T-helper 1 cell treated with Interleukin-12 subunit alpha and Interleukin-12 subunit beta and Interleukin-4 antibody, amounts not matched to agents 30 μg/mL and 1 μg/mL, for 36 hours (primary cell): ENCODE results near the gene OR5AU1.

Source experiments
- H3K27ac Mint-ChIP-seq: one replicate; pipeline ENCODE4 v1.8.0; 2021; ENCODE audit warnings: mild to moderate bottlenecking, mixed read lengths
- H3K27me3 Mint-ChIP-seq: one replicate; pipeline ENCODE4 v1.8.0; 2021; ENCODE audit warnings: low read depth, mixed read lengths
- H3K36me3 Mint-ChIP-seq: one replicate; pipeline ENCODE4 v1.8.0; 2021; ENCODE audit warnings: low read depth, mixed read lengths
- H3K4me1 Mint-ChIP-seq: one replicate; pipeline ENCODE4 v1.8.0; 2021; ENCODE audit warnings: low read depth, mixed read lengths
- H3K4me3 Mint-ChIP-seq: one replicate; pipeline ENCODE4 v1.8.0; 2021; ENCODE audit warnings: mild to moderate bottlenecking, moderate library complexity, mixed read lengths
- H3K9me3 Mint-ChIP-seq: one replicate; pipeline ENCODE4 v1.8.0; 2021; ENCODE audit warnings: mixed read lengths

The OR5AU1 gene

GRCh38 chr14:21155963-21156362 lies at the start of gene OR5AU1:
OR5AU1 (minus strand) TSS chr14:21156063; CDS start chr14:21155872, 191 bp downstream.
- no peaks in the 10 kb centered on the region for H3K9me3 Mint-ChIP-seq
- H3K4me1 Mint-ChIP-seq: no peaks in the 10 kb centered on the region
- H3K27me3 Mint-ChIP-seq: peaks cover 15% of the 10 kb centered on the region
- H3K27ac Mint-ChIP-seq: no peak within 1 kb of the TSS
- no peak within 1 kb of the TSS for H3K4me3 Mint-ChIP-seq
- H3K36me3 Mint-ChIP-seq: no peaks in the 10 kb centered on the region

DNA sequence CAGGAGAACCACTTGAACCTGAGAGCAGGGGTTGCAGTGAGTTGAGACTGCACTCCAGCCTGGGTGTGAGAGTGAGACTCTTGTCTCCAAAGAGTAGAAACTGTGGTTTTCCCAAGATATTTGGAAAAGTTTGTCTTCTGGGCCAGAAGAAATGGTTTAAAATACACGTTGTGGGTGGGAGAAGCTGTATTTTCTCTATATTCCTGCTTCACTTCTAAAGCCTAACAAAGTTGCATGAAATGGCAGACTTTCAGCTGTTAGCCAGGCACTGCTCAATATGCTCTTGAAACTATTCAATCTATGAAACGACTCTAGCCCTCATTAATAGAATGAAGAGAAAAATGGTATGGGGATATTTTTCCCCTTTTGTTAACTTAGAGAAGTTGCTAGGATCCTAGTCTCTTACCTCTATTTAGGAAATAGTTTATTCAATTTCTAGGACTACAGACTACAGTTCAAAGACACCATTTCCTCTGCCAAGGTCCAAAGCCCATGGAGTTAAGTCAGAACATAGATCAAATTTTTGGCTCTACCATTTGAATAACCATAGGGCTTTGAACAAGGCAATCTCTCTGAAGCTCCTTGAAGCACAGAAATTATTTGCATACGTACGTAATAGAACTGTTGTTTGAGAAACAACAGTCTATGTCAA lies 49.3 kb upstream of the OR5AU1 start:
- Mint-ChIP-seq H3K4me3 (no peak overlapping the region), H3K9me3 (no peaks in the 10 kb centered on the region), H3K36me3 (peaks cover 58% of the 10 kb centered on the region), H3K4me1 (peaks cover 12% of the 10 kb centered on the region), H3K27me3 (no peaks in the 10 kb centered on the region), H3K27ac (no peak overlapping the region)

- peaks cover 50% of the 10 kb centered on the region for H3K36me3 Mint-ChIP-seq
- H3K9me3 Mint-ChIP-seq: no peaks in the 10 kb centered on the region
- H3K27me3 Mint-ChIP-seq: no peaks in the 10 kb centered on the region
- H3K27ac Mint-ChIP-seq: peak overlapping the region; percentile 10
- no peak overlapping the region for H3K4me3 Mint-ChIP-seq
- peaks cover 12% of the 10 kb centered on the region for H3K4me1 Mint-ChIP-seq
These were observed 48.5 kb upstream of the OR5AU1 start for GRCh38 chr14:21204167-21205025.

GRCh38 chr14:21203470-21204166 lies 47.8 kb upstream of the OR5AU1 start:
- Mint-ChIP-seq H3K4me3 (no peak overlapping the region), H3K9me3 (no peaks in the 10 kb centered on the region), H3K36me3 (peaks cover 47% of the 10 kb centered on the region), H3K27me3 (no peaks in the 10 kb centered on the region), H3K4me1 (peaks cover 12% of the 10 kb centered on the region), H3K27ac (no peak overlapping the region)

- Mint-ChIP-seq H3K4me1 (peaks cover 7% of the 10 kb centered on the region), H3K36me3 (peaks cover 37% of the 10 kb centered on the region)
These were observed 46.8 kb upstream of the OR5AU1 start for GRCh38 chr14:21202463-21203358.

GRCh38 chr14:21201732-21202462 lies 46.0 kb upstream of the OR5AU1 start:
- Mint-ChIP-seq H3K4me1 (peaks cover 7% of the 10 kb centered on the region), H3K36me3 (peaks cover 32% of the 10 kb centered on the region), H3K9me3 (no peaks in the 10 kb centered on the region), H3K27me3 (no peaks in the 10 kb centered on the region), H3K4me3 (no peak overlapping the region), H3K27ac (no peak overlapping the region)

More at GRCh38 chr14:21202463-21203358, 46.8 kb upstream of the OR5AU1 start:
- no peak overlapping the region for H3K4me3 Mint-ChIP-seq
- H3K27ac Mint-ChIP-seq: no peak overlapping the region
- H3K9me3 Mint-ChIP-seq: no peaks in the 10 kb centered on the region
- H3K27me3 Mint-ChIP-seq: no peaks in the 10 kb centered on the region

DNA sequence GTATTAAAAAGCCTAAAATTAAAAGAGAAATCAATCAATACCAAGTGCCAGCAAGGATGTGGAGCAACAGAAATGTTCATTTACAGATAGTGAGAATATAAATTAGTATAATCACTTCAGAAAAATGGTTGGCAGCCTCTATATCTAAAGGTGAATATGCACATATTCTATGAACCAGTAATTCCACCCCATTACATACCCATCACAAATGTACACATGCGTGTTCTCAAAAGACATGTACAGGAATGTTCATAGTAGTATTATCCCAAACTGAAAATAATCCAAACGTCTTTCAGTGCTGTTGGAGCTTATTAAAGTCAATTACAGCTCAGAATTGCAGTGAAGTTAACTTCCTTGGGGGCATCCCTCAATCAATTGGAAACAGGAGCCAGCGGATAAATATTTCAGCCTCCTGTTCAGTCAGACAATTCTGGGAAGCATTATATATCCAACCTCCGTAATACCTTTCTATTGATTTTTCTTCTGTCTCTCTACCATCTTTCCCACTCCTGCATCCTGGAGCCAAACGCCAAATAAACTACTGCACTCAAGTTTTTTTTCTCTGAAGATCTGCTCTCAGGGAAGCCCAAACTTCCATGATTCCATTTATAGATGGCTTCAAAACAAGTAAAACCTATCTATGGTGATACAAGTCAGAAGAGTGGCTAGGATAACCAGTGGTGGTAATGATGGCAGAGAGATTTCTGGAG lies 45.0 kb upstream of the OR5AU1 start:
- H3K4me3 Mint-ChIP-seq: no peak overlapping the region

DNA sequence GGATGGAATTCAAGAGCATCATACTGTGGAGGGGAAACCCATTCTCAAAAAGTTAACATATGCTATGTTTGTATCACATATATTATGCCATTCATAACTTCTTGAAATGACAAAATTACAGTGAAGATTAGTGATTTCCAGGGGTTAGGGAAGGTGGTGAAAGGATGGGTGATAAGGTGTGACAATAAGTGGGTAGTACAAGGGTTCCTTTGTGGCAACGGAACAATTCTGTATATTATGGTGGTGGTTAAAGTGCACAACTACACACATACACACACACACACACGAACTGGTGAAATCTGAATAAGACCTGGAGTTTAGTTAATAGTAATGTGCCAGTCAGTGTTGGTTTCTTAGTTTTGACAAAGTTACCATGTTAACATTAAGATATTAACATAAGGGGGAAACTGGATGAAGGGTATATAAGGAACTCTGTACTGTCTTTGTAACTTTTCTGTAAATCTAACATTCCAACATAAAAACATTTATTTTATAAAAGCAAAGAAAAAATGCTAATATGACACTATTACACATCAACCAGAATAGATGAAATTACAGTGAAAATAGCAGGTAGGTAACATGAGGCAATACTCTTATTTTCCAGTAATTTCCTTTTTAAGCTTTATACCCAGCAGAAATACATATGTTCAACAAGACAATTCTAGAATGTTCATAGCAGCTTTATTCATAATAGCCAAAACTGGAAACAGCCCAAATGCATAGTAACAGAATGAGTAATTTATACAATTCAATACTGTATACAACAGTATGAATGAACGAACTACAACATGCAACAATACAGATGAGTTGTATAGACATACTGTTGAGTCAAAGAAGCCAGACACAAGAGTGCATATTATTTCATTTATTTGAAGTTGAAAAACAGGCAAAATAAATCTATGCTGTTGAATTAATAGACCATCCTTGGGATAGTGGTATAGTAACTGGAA lies 44.0 kb upstream of the OR5AU1 start:
- H3K27ac Mint-ChIP-seq: no peak overlapping the region
- H3K27me3 Mint-ChIP-seq: peaks cover 10% of the 10 kb centered on the region
- H3K9me3 Mint-ChIP-seq: no peaks in the 10 kb centered on the region
- H3K36me3 Mint-ChIP-seq: peaks cover 21% of the 10 kb centered on the region
- H3K4me1 Mint-ChIP-seq: peaks cover 4% of the 10 kb centered on the region
- H3K4me3 Mint-ChIP-seq: no peak overlapping the region

More for the DNA sequence above, 45.0 kb upstream of the OR5AU1 start:
- no peaks in the 10 kb centered on the region for H3K9me3 Mint-ChIP-seq
- no peak overlapping the region for H3K27ac Mint-ChIP-seq
- H3K27me3 Mint-ChIP-seq: peaks cover 1% of the 10 kb centered on the region
- peaks cover 4% of the 10 kb centered on the region for H3K4me1 Mint-ChIP-seq
- peaks cover 24% of the 10 kb centered on the region for H3K36me3 Mint-ChIP-seq

- Mint-ChIP-seq H3K4me3 (no peak overlapping the region), H3K4me1 (peaks cover 3% of the 10 kb centered on the region), H3K27me3 (peaks cover 25% of the 10 kb centered on the region), H3K27ac (no peak overlapping the region), H3K36me3 (peaks cover 7% of the 10 kb centered on the region), H3K9me3 (no peaks in the 10 kb centered on the region)
These were observed 41.7 kb upstream of the OR5AU1 start for GRCh38 chr14:21197418-21198205.

DNA sequence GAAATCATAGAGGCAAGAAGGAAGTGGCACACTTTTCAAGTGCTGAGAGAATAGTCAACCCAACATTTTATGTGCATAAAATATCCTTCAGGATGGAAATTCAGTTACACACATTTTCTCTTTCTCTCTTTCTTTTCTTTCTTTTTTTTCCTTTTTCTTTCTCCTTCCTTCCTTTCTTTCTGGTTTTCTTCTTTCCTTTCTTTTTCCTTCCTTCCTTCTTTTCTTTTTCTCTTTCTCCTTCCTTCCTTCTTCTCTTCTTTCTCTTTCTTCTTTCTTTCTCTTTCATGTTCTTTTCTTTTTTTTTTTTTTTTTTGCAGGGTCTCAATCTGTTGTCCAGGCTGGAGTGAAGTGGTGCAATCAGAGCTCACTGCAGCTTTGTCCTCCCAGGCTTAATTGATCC lies 38.7 kb upstream of the OR5AU1 start:
- Mint-ChIP-seq H3K27me3 (peaks cover 25% of the 10 kb centered on the region), H3K9me3 (no peaks in the 10 kb centered on the region), H3K36me3 (no peaks in the 10 kb centered on the region), H3K27ac (peak overlapping the region; percentile 18), H3K4me1 (peaks cover 8% of the 10 kb centered on the region), H3K4me3 (peak overlapping the region; percentile 5)

- Mint-ChIP-seq H3K27ac (no peak overlapping the region), H3K36me3 (no peaks in the 10 kb centered on the region), H3K4me1 (peaks cover 8% of the 10 kb centered on the region), H3K9me3 (no peaks in the 10 kb centered on the region), H3K27me3 (peaks cover 25% of the 10 kb centered on the region), H3K4me3 (no peak overlapping the region)
These were observed 37.1 kb upstream of the OR5AU1 start for GRCh38 chr14:21192875-21193535.
